Activated naive CD4-positive, alpha-beta T cell treated with anti-CD3 and anti-CD28 coated beads, Interleukin-2, amount 50 U/mL, for 72 hours (primary cell): ENCODE measurements around the gene CNTNAP5. TPM values are rescaled to one million over a fixed set of nuclear protein-coding genes. Genes with fewer than 3 reads are reported as not detected.

ENCODE experiments used
- ATAC-seq, 2 donors: fragments of 150-1000 bp; cut with Tn5 transposase; 2 replicates each; pipeline ENCODE4 v1.10.0; 2021; ENCODE audit warnings: mild to moderate bottlenecking in 2 of 2, moderate library complexity in 2 of 2
- DNase-seq, 2 donors: peaks; one replicate each; pipeline ENCODE4 v3.0.0; 2021 to 2022; ENCODE audit warnings: low spot score in 2 of 2
- H3K27ac Mint-ChIP-seq, 2 donors: one replicate each; pipeline ENCODE4 v1.8.0; 2022; ENCODE audit warnings: mild to moderate bottlenecking in 2 of 2, mixed read lengths in 2 of 2
- H3K36me3 Mint-ChIP-seq, 2 donors: one replicate each; pipeline ENCODE4 v1.8.0; 2022; ENCODE audit warnings: mixed read lengths in 2 of 2
- H3K9me3 Mint-ChIP-seq, 2 donors: one replicate each; pipeline ENCODE4 v1.8.0; 2022; ENCODE audit warnings: mixed read lengths in 2 of 2
- total RNA-seq, 2 donors: library from RNA; stranded (reverse); gene quantifications; one replicate each; pipeline ENCODE4 v1.2.3, GENCODE V29; 2022

The CNTNAP5 gene
- total RNA-seq, 2 donors from 2014 or later: not detected

GRCh38 chr2:124264551-124265091, 239.5 kb downstream of the CNTNAP5 start:
- no peak for ATAC-seq

GRCh38 chr2:124267794-124268193, 242.7 kb downstream of the CNTNAP5 start:
- no peak overlapping the region for H3K27ac Mint-ChIP-seq

More at GRCh38 chr2:124264551-124265091, 239.5 kb downstream of the CNTNAP5 start:
- Mint-ChIP-seq H3K9me3 (peaks cover 4 to 12% of the 10 kb centered on the region in 2 donors), H3K27ac (no peak overlapping the region), H3K36me3 (peaks cover 0 to under 1% of the 10 kb centered on the region in 2 donors)
- no peak for DNase-seq

DNA sequence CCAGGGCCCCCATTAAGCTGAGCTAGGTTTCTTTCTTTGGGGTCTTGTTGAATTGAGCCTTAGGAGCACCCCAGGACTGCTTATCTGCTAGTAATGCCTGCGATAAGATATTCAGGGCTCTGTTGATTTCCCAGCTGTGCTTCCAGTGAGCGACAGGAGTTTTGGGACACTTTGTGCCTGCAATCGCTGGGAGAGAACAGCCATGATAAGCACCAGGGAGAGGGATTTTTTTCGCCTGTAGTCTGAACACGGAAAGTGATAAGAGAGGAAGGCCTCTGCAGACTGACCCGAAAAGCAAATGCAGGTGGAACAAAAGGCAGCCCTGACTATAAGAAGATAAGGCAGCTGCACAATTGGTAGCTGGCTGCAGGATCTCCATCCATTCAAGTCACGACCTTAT, 244.3 kb downstream of the CNTNAP5 start:
- H3K9me3 Mint-ChIP-seq: peaks cover 9 to 11% of the 10 kb centered on the region in 2 donors
- no peak overlapping the region for H3K27ac Mint-ChIP-seq
- DNase-seq: no peak
- H3K36me3 Mint-ChIP-seq: no peaks in the 10 kb centered on the region
- no peak for ATAC-seq

More at GRCh38 chr2:124267794-124268193, 242.7 kb downstream of the CNTNAP5 start:
- ATAC-seq (no peak), DNase-seq (no peak)
- Mint-ChIP-seq H3K36me3 (no peaks in the 10 kb centered on the region), H3K9me3 (peaks cover 11 to 12% of the 10 kb centered on the region in 2 donors)

DNA sequence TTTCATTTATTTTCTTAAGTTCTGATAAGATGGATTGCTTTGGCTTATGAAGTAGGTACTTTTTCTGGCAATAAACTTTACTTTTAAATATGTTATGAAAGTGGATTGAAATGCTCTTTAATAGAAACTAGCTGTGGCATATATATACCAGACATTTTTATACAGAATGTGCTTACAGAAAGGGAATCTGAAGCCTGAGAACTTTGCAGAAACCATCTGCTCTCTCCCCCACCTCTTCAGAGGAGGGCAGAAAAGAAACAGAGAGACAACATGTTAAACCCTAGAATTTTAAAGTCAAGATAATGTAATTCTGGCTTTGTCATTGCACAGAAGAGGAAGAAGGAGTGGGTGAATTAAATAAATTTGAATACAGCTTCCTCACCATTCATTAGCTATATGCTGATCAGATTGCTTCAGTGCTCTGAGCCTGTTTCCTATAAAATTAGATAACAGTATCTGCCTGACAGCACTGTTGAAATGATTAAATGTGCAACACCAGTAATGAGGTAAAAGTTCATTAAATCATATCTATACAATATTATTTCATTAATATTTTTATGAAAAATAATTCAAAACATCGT, 247.3 kb downstream of the CNTNAP5 start:
- Mint-ChIP-seq H3K36me3 (no peaks in the 10 kb centered on the region), H3K9me3 (peaks cover 5 to 6% of the 10 kb centered on the region in 2 donors), H3K27ac (no peak overlapping the region)
- DNase-seq (no peak), ATAC-seq (no peak)

DNA sequence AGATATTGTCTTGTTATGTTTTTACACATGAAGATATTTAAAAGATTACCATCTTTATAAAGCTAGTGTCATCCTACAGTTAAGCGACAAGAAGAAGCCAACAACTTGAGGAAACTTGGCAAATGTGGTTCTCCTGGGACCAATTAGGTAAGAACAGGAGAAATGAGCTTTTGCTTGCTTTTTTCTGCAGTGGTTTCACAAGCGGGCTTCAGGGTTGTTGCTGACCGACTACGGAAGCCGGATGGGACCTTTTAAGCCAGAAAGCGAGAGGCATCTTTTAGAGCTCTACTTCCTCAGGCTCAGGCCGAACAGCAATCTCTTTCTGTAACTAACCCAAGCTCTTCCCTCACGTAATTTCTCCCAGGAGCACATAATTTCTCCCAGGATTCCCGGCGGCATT, 256.5 kb downstream of the CNTNAP5 start:
- Mint-ChIP-seq H3K9me3 (peaks cover 8 to 19% of the 10 kb centered on the region in 2 donors), H3K27ac (no peak overlapping the region), H3K36me3 (peaks cover 0 to 9% of the 10 kb centered on the region in 2 donors)
- no peak for DNase-seq
- no peak for ATAC-seq

- no peak for ATAC-seq
- no peak overlapping the region for H3K27ac Mint-ChIP-seq
- peaks cover 12 to 23% of the 10 kb centered on the region in 2 donors for H3K9me3 Mint-ChIP-seq
- DNase-seq: no peak
- peaks cover 0 to 12% of the 10 kb centered on the region in 2 donors for H3K36me3 Mint-ChIP-seq
These were observed 258.0 kb downstream of the CNTNAP5 start for GRCh38 chr2:124283096-124283495.

DNA sequence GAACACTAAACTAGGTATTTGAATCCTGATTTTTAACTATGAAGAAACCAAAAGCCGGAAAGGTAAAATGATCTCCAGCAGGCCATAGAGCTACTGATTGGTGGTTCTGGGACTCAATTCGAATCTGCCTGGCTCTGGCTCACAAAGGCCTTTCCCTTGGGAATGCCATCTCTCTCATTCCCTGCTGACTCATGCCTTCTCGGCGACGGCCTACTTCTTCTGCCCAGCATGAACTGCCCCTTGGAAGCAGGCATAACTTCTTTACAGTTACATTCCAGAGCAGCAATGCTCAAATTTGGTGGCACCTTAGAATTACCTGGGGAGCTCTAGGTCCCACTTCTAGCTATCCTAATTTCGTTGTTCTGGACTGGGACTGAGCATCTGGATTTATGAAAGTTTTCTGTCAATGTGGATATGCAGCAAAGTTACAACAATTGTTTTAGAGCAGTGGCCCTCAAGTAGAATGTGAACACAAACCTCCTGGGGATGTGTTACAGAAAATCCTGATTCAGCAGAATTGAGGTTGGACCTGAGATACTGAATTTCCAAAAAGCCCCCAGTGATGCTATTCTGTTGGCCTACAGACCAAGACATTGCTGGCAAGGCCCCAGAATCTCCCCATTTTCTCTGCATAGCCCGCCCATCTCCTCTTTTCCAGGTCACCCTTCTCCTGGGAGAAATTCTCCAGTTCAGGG, 261.1 kb downstream of the CNTNAP5 start:
- peaks cover 15 to 28% of the 10 kb centered on the region in 2 donors for H3K9me3 Mint-ChIP-seq
- DNase-seq: no peak
- peaks cover 0 to 12% of the 10 kb centered on the region in 2 donors for H3K36me3 Mint-ChIP-seq
- no peak overlapping the region for H3K27ac Mint-ChIP-seq
- ATAC-seq: no peak

DNA sequence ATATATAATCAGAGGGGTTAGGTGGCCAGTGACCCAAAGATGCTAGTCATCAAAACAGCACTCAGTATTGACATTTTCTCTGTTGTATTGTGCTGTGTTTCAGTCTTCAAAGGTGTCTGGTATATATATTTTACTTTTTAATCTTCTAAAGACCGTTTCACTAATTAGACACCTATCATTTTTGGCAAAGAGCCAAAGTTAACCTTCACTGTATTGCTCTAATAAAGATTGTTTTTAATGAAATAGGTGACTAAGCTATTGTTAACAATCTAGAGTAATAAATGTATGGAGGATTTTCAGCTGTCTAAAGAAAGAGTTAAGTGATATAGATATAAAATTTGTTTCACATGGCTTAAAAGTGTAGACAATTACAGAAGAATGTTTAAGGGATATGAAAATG, 264.0 kb downstream of the CNTNAP5 start:
- Mint-ChIP-seq H3K36me3 (peaks cover 0 to 8% of the 10 kb centered on the region in 2 donors), H3K9me3 (peaks cover 10 to 23% of the 10 kb centered on the region in 2 donors), H3K27ac (no peak overlapping the region)
- DNase-seq (no peak), ATAC-seq (no peak)

DNA sequence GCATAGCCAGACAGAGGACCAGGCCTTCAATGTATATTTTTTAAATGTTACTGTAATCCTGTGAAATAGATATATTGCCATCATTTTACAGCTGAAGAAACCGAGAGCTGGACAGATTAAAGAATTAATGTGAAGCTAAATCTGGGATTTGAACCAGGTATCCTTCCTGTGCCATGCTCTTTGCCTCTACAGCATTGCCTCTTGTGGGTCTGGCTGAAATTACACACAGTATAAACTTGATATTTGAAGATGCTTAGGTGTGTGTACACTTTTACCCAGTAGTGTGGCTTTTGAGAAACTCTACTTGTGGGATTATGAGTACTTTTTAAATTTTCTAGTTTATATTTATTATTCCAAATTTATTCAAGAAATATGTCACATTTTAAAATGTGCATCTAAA, 264.5 kb downstream of the CNTNAP5 start:
- H3K9me3 Mint-ChIP-seq: peaks cover 10 to 21% of the 10 kb centered on the region in 2 donors
- no peak for ATAC-seq

GRCh38 chr2:124296470-124296869, 271.4 kb downstream of the CNTNAP5 start:
- no peak overlapping the region for H3K27ac Mint-ChIP-seq
- H3K9me3 Mint-ChIP-seq: peaks cover 10 to 13% of the 10 kb centered on the region in 2 donors
- H3K36me3 Mint-ChIP-seq: peaks cover 0 to 7% of the 10 kb centered on the region in 2 donors
- no peak for DNase-seq
- ATAC-seq: no peak

More for the DNA sequence above, 264.5 kb downstream of the CNTNAP5 start:
- H3K36me3 Mint-ChIP-seq: peaks cover 0 to 8% of the 10 kb centered on the region in 2 donors
- no peak for DNase-seq
- H3K27ac Mint-ChIP-seq: no peak overlapping the region

DNA sequence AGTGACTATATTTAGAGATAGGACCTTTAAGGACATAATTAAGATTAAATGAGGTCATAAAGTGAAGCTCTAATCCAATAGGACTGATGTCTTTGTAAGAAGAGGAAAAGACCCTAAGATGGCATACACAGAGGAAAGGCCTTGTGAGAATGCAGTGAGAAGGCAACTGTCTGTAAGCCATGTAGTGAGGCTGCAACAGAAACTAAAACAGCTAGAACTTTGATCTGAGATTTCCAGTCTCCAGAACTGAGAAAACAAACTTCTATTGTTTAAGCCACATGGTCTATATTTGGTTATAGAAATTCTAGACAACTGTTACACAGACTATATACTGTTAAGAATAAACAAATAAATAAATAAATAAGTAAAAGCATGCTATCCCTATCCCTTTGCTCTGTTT, 276.8 kb downstream of the CNTNAP5 start:
- ATAC-seq (no peak), DNase-seq (no peak)
- Mint-ChIP-seq H3K27ac (no peak overlapping the region), H3K36me3 (peaks cover 0 to 12% of the 10 kb centered on the region in 2 donors), H3K9me3 (peaks cover 15 to 16% of the 10 kb centered on the region in 2 donors)

DNA sequence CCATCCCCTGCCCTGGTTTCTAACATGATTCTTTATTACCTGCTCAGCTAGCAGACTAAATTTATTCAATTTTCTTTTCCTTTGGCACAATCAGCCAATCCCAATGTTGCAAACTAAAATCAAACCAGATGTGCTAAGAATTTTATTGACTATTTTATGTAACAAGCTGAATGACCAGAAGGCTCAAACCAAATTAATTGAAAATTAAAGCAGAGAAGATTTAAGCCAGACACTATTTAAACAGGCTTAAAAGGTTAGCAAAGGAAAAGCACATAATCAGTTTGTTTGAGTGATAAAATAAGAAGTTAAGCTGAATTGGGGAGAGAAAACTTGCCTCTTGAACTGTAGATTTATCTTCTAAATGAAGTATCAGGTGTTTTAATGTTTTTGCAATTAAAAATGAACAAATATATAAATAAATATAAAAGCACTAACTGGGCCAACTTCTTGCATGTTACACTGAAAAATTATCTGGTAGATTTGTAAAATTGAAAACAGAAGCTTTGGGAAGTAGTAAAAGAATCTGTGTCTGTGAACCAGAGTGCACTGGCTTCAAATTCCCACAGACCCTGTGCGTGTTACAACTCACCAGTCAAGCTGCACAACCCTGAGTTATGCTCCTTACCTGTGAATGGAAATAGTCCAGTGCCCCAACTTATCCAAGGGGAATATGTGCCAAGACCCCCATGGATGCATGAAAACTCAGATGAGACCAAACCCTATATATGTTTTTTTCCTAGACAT, 283.4 kb downstream of the CNTNAP5 start:
- Mint-ChIP-seq H3K27ac (no peak overlapping the region), H3K9me3 (peaks cover 9 to 12% of the 10 kb centered on the region in 2 donors), H3K36me3 (no peaks in the 10 kb centered on the region)
- no peak for ATAC-seq
- no peak for DNase-seq

GRCh38 chr2:124309563-124310138, 284.6 kb downstream of the CNTNAP5 start:
- Mint-ChIP-seq H3K27ac (no peak overlapping the region), H3K9me3 (peaks cover 9 to 12% of the 10 kb centered on the region in 2 donors), H3K36me3 (no peaks in the 10 kb centered on the region)
- no peak for ATAC-seq
- DNase-seq: no peak

GRCh38 chr2:124310671-124311070, 285.6 kb downstream of the CNTNAP5 start:
- H3K36me3 Mint-ChIP-seq: no peaks in the 10 kb centered on the region
- peaks cover 9 to 12% of the 10 kb centered on the region in 2 donors for H3K9me3 Mint-ChIP-seq
- ATAC-seq (no peak), DNase-seq (no peak)
- no peak overlapping the region for H3K27ac Mint-ChIP-seq

DNA sequence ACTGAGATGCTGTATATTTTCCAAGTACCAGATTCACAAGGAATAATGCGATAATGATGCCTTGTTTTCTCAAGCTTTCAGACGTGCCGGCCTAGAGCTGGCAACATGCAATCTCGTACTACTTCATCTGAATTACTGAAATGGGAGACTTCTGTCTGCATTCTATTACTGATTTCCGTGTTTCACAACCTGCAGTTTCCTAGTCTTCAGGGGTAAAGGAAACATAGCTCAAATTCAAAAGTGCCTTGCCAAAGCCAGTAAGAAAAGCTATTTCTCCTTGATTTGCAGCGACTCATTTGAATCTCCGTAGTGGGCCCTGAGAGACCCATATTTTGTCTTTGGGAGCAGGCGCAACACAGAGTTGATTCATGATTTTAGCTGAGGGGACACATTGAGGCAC, 289.0 kb downstream of the CNTNAP5 start:
- H3K36me3 Mint-ChIP-seq: no peaks in the 10 kb centered on the region
- H3K9me3 Mint-ChIP-seq: peaks cover 7 to 8% of the 10 kb centered on the region in 2 donors
- DNase-seq (no peak), ATAC-seq (no peak)
- no peak overlapping the region for H3K27ac Mint-ChIP-seq

GRCh38 chr2:124315221-124315880, 290.3 kb downstream of the CNTNAP5 start:
- DNase-seq (no peak), ATAC-seq (no peak)
- Mint-ChIP-seq H3K9me3 (peaks cover 9% of the 10 kb centered on the region in 2 donors), H3K27ac (no peak overlapping the region), H3K36me3 (no peaks in the 10 kb centered on the region)
